Vagina (tissue), 2 donors: ENCODE data around the gene PYGM. TPM values are rescaled to one million over a fixed set of nuclear protein-coding genes. Genes with fewer than 3 reads are reported as not detected.

Experiments
- DNase-seq, 2 donors: peaks; one replicate each; pipeline ENCODE4 v3.0.0-alpha.2; 2017; ENCODE audit errors: extremely low spot score in 2 of 2
- H3K27ac ChIP-seq: fragments of 200-600 bp; sonication (generic); one replicate; pipeline ENCODE4 v1.5.1; 2019
- H3K27me3 ChIP-seq: fragments of 200-600 bp; sonication (generic); one replicate; pipeline ENCODE4 v1.5.1; 2019
- H3K36me3 ChIP-seq, 2 donors: fragments of 200-600 bp; sonication (generic); one replicate each; pipeline ENCODE4 v1.5.1; 2017 to 2019
- H3K4me1 ChIP-seq: fragments of 200-600 bp; sonication (generic); one replicate; pipeline ENCODE4 v1.5.1; 2019
- H3K4me3 ChIP-seq, 2 donors: fragments of 200-600 bp; sonication (generic); 1 replicate in 1 of 2; 2 replicates in 1 of 2; pipeline ENCODE4 v1.5.1; 2016 to 2019
- H3K9me3 ChIP-seq: fragments of 200-600 bp; sonication (generic); one replicate; pipeline ENCODE4 v1.5.1; 2019
- POLR2A ChIP-seq, 2 donors: fragments of 450-650 bp; IDR thresholded peaks; one replicate each; pipeline ENCODE4 v1.6.1; 2017; ENCODE audit warnings: antibody characterized with exemption in 2 of 2, mild to moderate bottlenecking in 2 of 2, moderate library complexity in 2 of 2
- POLR2AphosphoS5 ChIP-seq, 2 donors: sonication (generic); formaldehyde crosslinking; IDR thresholded peaks; one replicate each; pipeline ENCODE4 v1.9.0; 2017; ENCODE audit warnings: antibody characterized with exemption in 2 of 2, mild to moderate bottlenecking in 2 of 2, low read depth in 1 of 2; ENCODE audit not compliant: insufficient read depth in 1 of 2
- intact Hi-C: fragments of 100-400 bp; cut with DNase I; formaldehyde crosslinking; loops from one replicate; pipeline ENCODE4 v1.15.1; 2023
- total RNA-seq: library from RNA; depleted of rRNA; stranded (reverse); fragments of >200 nt; gene quantifications from one replicate; pipeline ENCODE4 v1.2.3, GENCODE V29; 2016
- TF ChIP-seq, protein P1 (sequence below), 3 experiments: fragments of 450-650 bp in 2 of 3; fragments of 200-600 bp in 1 of 3; sonication (generic) in 1 of 3; IDR thresholded peaks; one replicate each; pipeline ENCODE4 v1.5.1; 2017 to 2019; ENCODE audit warnings: antibody characterized with exemption in 3 of 3, mild to moderate bottlenecking in 2 of 3, moderate library complexity in 2 of 3

Gene PYGM
- total RNA-seq, 1 donor from 2014 or later, result 0.98 TPM

DNA sequence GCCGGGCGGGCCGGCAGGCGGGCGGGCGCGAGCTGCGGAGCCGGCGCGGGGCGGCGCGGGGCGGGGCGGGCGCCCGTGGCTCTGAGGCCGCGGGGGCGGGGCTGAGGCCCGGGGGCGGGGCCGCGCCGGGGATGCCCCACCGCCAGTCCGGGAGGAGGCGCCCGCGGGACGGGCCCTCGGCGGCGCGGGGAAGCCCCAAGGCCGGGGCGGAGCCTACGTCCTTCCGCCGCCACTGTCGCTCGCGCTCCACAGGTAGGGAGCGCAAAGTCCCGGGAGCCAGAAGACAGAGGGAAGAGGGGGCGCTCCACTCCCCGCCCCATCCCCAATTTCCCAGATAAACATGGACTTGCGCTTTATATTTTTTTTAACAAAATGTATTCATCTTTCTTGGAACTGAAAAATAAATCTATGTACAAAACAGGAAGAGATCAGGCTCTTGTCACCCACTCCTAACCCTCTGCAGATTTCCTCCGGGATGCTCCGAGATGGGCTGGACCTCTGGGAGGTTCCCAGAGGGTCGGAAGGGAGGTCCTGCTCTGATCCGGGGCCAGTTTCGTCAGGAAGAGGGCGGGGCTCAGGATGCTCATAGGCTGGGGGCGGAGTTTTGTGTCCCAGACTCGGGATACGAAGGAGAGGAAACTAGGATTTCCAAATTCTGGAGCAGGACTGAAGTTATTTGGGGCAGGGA, 43.5 kb upstream of the PYGM start, which contains the start of gene MAP4K2:
MAP4K2 (minus strand) TSS at position 57 of the 688 bp plus-strand sequence. CDS start 65 bp downstream, outside the sequence.
- TF ChIP-seq POLR2A (IDR thresholded peaks at IDR 0.05) (no peak), POLR2AphosphoS5 (IDR thresholded peaks at IDR 0.05; ENCODE audit: insufficient read depth in 1 of 2, low read depth in 1 of 2) (peak; percentile 64 to 69)
- Histone ChIP-seq H3K4me1 (peaks cover 27% of the 10 kb centered on the region), H3K9me3 (no peaks in the 10 kb centered on the region), H3K4me3 (peak within 1 kb of the TSS; percentile 72 to 84), H3K36me3 (no peaks in the 10 kb centered on the region), H3K27ac (peak within 1 kb of the TSS; percentile 92), H3K27me3 (no peaks in the 10 kb centered on the region)
- intact Hi-C loops, result no loop called here
- no peak for DNase-seq

DNA sequence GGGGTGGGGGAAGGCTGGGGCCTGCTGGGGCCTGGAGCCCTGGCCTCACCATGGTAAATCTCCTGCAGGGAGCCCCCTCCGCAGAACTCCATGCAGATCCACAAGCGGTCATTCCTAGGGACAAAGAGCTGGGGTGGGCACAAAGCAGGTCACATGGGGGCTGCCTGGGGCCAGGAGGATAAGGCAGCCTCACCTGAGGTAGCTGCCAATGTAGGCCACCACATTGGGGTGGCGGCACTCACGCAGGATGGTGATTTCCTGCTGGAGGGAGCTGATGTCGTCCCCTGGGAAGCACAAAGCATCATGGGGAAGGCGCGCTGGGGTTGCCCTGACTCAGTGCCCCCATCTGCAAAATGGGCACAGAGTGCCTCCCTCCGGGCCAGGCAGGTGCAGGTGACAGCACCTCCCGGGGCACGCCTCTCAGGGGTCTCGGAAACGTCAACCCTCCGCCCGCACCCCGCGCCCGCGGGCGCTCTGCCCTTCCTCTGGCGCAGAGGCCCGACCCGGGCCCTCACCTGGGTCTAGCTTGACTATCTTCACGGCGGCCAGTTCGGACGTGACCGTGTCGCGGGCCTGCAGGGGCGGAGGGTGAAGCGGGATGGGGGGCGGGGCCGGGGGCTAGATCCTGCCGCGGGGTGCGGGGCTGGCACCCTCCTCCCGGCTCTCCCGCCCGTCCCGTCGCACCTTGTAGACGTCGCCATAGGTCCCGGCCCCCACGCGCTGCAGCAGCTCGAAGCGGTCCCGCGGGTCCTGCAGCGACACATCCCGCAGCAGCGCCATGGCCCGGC, 42.8 kb upstream of the PYGM start:
- no peak for DNase-seq
- intact Hi-C loops, result no loop called here

DNA sequence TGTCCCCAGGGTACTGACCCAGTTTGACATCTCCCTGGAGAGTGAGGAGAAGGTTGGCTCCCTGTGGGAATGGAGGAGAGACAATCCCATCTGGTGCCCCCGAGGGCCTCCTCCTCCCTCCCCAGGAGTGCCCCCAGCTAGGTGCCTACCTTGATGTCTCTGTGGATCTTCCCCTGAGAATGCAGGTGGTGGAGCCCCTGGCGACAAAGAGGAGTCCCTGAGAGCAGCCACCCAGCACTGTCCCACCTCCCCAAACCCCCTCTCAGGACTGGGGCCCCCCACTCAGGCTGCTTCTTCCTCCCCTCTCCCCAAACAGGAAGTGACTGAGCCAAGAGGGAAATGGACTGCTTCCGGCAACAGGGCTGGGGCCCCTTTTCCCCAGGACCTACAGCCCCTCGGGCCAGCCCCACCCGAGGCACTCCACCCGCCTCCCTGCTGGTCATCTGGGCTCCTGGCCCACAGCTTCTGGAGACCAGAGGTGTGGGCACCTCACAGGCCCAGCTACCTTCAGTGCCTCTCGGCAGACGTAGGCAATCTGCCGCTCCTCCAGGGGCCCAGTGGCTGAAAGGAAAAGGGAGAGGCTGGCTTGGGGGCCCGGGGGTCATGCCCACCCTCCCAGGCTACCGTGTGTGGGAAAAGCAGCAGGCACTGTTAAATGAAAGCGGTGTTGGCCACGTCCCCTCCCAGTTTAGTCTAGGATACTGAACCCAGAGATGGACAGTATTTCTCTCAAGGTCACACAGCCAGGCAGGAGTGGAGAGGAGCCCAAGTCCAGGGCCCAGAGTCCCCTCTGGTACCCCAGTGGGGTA, 42.0 kb upstream of the PYGM start:
- no peak for TF ChIP-seq POLR2AphosphoS5 (IDR thresholded peaks at IDR 0.05; ENCODE audit: insufficient read depth in 1 of 2, low read depth in 1 of 2)
- TF ChIP-seq, protein P1, sequence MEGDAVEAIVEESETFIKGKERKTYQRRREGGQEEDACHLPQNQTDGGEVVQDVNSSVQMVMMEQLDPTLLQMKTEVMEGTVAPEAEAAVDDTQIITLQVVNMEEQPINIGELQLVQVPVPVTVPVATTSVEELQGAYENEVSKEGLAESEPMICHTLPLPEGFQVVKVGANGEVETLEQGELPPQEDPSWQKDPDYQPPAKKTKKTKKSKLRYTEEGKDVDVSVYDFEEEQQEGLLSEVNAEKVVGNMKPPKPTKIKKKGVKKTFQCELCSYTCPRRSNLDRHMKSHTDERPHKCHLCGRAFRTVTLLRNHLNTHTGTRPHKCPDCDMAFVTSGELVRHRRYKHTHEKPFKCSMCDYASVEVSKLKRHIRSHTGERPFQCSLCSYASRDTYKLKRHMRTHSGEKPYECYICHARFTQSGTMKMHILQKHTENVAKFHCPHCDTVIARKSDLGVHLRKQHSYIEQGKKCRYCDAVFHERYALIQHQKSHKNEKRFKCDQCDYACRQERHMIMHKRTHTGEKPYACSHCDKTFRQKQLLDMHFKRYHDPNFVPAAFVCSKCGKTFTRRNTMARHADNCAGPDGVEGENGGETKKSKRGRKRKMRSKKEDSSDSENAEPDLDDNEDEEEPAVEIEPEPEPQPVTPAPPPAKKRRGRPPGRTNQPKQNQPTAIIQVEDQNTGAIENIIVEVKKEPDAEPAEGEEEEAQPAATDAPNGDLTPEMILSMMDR (IDR thresholded peaks at IDR 0.05), result no peak
- Histone ChIP-seq H3K4me3 (peak overlapping the region; percentile 72 to 84), H3K27ac (peak overlapping the region; percentile 92), H3K9me3 (no peaks in the 10 kb centered on the region), H3K27me3 (no peaks in the 10 kb centered on the region), H3K4me1 (peaks cover 27% of the 10 kb centered on the region), H3K36me3 (no peaks in the 10 kb centered on the region)
- DNase-seq, result no peak
- intact Hi-C loops, result no loop called here

More for the DNA sequence above, 42.8 kb upstream of the PYGM start:
- peak overlapping the region; percentile 72 to 84 for H3K4me3 ChIP-seq
- H3K36me3 ChIP-seq, result no peaks in the 10 kb centered on the region
- H3K4me1 ChIP-seq, result peaks cover 27% of the 10 kb centered on the region
- H3K27ac ChIP-seq, result peak overlapping the region; percentile 92
- H3K9me3 ChIP-seq, result no peaks in the 10 kb centered on the region
- H3K27me3 ChIP-seq, result no peaks in the 10 kb centered on the region
- TF ChIP-seq, protein P1 (IDR thresholded peaks at IDR 0.05), result no peak
- TF ChIP-seq POLR2A (IDR thresholded peaks at IDR 0.05), result no peak
- no peak for TF ChIP-seq POLR2AphosphoS5 (IDR thresholded peaks at IDR 0.05; ENCODE audit: insufficient read depth in 1 of 2, low read depth in 1 of 2)

DNA sequence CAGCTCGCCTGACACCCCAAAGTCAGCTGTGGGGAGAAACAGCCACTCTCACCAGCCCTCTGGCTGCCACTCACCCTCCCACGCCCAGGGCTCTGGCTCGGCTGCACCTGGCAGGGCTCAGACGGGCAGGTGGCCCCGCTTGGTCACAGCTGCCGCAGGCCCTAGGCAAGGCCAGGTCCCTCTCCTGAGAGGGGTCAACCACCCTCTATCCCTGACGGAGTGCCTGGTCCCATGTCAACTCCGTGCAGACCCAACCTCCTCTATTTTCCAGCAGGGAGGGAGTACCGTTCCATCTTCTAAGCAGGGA, 41.3 kb upstream of the PYGM start:
- H3K27me3 ChIP-seq, result no peaks in the 10 kb centered on the region
- H3K9me3 ChIP-seq, result no peaks in the 10 kb centered on the region
- peak overlapping the region; percentile 92 for H3K27ac ChIP-seq
- peaks cover 27% of the 10 kb centered on the region for H3K4me1 ChIP-seq
- no peaks in the 10 kb centered on the region for H3K36me3 ChIP-seq
- intact Hi-C loops, result no loop called here
- H3K4me3 ChIP-seq, result no peak overlapping the region
- DNase-seq, result no peak
- TF ChIP-seq POLR2A (IDR thresholded peaks at IDR 0.05) (no peak), POLR2AphosphoS5 (IDR thresholded peaks at IDR 0.05; ENCODE audit: insufficient read depth in 1 of 2, low read depth in 1 of 2) (no peak)
- TF ChIP-seq, protein P1 (IDR thresholded peaks at IDR 0.05), result no peak
